Loucy (cell line): ENCODE measurements around the gene IGFBP2.

Experiments
- H2AFZ ChIP-seq: fragments of 200-600 bp; sonication (generic); 2 replicates; pipeline ENCODE4 v1.6.0; 2016; ENCODE audit warnings: antibody characterized with exemption, mild to moderate bottlenecking, low read length, moderate library complexity
- H3F3A ChIP-seq: fragments of 200-600 bp; 2 replicates; pipeline ENCODE4 v1.6.0; 2016; ENCODE audit warnings: antibody characterized with exemption, low read depth, mild to moderate bottlenecking
- H3K27me3 ChIP-seq: fragments of 200-600 bp; sonication (generic); 2 replicates; pipeline ENCODE4 v1.6.1; 2014; ENCODE audit warnings: low read length, mild to moderate bottlenecking; ENCODE audit not compliant: insufficient read depth, poor library complexity, severe bottlenecking
- H3K36me3 ChIP-seq: fragments of 200-600 bp; sonication (generic); 2 replicates; pipeline ENCODE4 v1.6.1; 2016; ENCODE audit warnings: low read length; ENCODE audit not compliant: insufficient read depth
- H3K4me1 ChIP-seq: fragments of 200-600 bp; sonication (generic); 2 replicates; pipeline ENCODE4 v1.5.1; 2014; ENCODE audit warnings: low read length, mild to moderate bottlenecking; ENCODE audit not compliant: insufficient read depth, poor library complexity, severe bottlenecking
- H3K4me2 ChIP-seq: fragments of 200-600 bp; sonication (generic); 2 replicates; pipeline ENCODE4 v1.6.0; 2014; ENCODE audit warnings: antibody characterized with exemption, low read length, low read depth, mild to moderate bottlenecking; ENCODE audit not compliant: poor library complexity, severe bottlenecking
- H3K4me3 ChIP-seq: fragments of 200-600 bp; sonication (generic); 2 replicates; pipeline ENCODE4 v1.5.1; 2014; ENCODE audit warnings: low read length, mild to moderate bottlenecking, mixed read lengths; ENCODE audit not compliant: poor library complexity, severe bottlenecking
- H3K79me2 ChIP-seq: fragments of 200-600 bp; sonication (generic); 2 replicates; pipeline ENCODE4 v1.6.1; 2014; ENCODE audit warnings: low read length; ENCODE audit not compliant: insufficient read depth
- H3K9ac ChIP-seq: fragments of 200-600 bp; sonication (generic); 2 replicates; pipeline ENCODE4 v1.6.0; 2014; ENCODE audit warnings: mild to moderate bottlenecking, low read depth, low read length, moderate library complexity; ENCODE audit not compliant: poor library complexity, severe bottlenecking
- H3K9me2 ChIP-seq: fragments of 200-600 bp; sonication (generic); replicated peaks from 2 replicates; pipeline ENCODE4 v1.6.1; 2016; ENCODE audit warnings: low read depth, low read length, mixed read lengths
- H3K9me3 ChIP-seq: fragments of 200-600 bp; sonication (generic); 2 replicates; pipeline ENCODE4 v1.6.1; 2014; ENCODE audit warnings: mild to moderate bottlenecking, antibody characterized with exemption, low read length, low read depth; ENCODE audit not compliant: insufficient read depth
- H4K20me1 ChIP-seq: fragments of 200-600 bp; sonication (generic); 2 replicates; pipeline ENCODE4 v1.6.0; 2014; ENCODE audit warnings: antibody characterized with exemption, low read length, mild to moderate bottlenecking; ENCODE audit not compliant: insufficient read depth, poor library complexity, severe bottlenecking
- EZH2phosphoT487 ChIP-seq: fragments of 200-600 bp; IDR thresholded peaks from 2 replicates; pipeline ENCODE4 v1.6.1; 2018; ENCODE audit warnings: antibody characterized with exemption, mild to moderate bottlenecking, moderate library complexity, borderline replicate concordance
- TF ChIP-seq, protein P1 (sequence below): fragments of 200-600 bp; sonication (generic); conservative IDR thresholded peaks from 2 replicates; pipeline ENCODE4 v1.5.1; 2014; ENCODE audit warnings: mild to moderate bottlenecking, antibody characterized with exemption, low read length

The IGFBP2 gene

DNA sequence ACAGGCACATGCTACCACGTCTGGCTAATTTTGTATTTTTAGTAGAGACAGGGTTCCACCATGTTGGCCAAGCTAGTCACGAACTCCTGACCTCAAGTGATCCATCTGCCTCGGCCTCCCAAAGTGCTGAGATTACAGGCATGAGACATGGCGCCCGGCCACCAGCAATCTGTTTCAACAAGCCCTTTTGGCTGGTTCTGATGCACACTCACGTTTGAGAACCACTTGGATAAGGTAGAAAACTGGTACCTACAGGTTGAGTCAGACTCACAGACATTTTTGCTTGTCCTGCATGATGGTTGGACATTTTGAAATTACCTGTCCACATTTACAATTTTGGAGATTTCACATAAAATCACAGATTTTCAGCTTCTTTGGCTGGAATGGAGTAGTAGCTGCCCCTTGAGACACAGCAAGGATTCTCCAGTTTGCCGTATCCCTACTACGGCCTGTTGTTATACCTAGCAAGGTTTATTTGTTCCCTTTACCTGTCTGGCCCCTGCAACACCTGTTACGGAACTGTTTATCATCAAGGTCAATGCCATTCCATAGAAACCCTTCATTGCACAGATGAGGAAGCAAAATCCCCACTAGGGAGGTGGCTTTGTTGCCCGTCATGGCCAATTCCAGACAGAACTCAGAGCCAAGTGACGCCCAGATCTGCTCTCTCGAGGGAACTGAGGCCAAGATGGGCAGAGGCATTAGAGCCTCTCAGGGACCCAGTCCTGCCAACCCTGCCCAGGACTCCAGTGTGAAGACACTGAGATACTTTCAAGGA, 31.4 kb upstream of the IGFBP2 start:
- no peak overlapping the region for H3K9ac ChIP-seq
- no peak overlapping the region for H2AFZ ChIP-seq
- TF ChIP-seq EZH2phosphoT487 = no peak
- TF ChIP-seq, protein P1, sequence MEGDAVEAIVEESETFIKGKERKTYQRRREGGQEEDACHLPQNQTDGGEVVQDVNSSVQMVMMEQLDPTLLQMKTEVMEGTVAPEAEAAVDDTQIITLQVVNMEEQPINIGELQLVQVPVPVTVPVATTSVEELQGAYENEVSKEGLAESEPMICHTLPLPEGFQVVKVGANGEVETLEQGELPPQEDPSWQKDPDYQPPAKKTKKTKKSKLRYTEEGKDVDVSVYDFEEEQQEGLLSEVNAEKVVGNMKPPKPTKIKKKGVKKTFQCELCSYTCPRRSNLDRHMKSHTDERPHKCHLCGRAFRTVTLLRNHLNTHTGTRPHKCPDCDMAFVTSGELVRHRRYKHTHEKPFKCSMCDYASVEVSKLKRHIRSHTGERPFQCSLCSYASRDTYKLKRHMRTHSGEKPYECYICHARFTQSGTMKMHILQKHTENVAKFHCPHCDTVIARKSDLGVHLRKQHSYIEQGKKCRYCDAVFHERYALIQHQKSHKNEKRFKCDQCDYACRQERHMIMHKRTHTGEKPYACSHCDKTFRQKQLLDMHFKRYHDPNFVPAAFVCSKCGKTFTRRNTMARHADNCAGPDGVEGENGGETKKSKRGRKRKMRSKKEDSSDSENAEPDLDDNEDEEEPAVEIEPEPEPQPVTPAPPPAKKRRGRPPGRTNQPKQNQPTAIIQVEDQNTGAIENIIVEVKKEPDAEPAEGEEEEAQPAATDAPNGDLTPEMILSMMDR = no peak
- no peaks in the 10 kb centered on the region for H3K9me3 ChIP-seq
- H3K4me1 ChIP-seq = peaks cover 41% of the 10 kb centered on the region
- no peaks in the 10 kb centered on the region for H3K27me3 ChIP-seq
- no peak overlapping the region for H3K4me3 ChIP-seq
- H3K79me2 ChIP-seq = no peaks in the 10 kb centered on the region
- no peaks in the 10 kb centered on the region for H3K9me2 ChIP-seq
- H3K4me2 ChIP-seq = no peak overlapping the region
- H4K20me1 ChIP-seq = no peaks in the 10 kb centered on the region
- H3F3A ChIP-seq = no peaks in the 10 kb centered on the region
- no peaks in the 10 kb centered on the region for H3K36me3 ChIP-seq

DNA sequence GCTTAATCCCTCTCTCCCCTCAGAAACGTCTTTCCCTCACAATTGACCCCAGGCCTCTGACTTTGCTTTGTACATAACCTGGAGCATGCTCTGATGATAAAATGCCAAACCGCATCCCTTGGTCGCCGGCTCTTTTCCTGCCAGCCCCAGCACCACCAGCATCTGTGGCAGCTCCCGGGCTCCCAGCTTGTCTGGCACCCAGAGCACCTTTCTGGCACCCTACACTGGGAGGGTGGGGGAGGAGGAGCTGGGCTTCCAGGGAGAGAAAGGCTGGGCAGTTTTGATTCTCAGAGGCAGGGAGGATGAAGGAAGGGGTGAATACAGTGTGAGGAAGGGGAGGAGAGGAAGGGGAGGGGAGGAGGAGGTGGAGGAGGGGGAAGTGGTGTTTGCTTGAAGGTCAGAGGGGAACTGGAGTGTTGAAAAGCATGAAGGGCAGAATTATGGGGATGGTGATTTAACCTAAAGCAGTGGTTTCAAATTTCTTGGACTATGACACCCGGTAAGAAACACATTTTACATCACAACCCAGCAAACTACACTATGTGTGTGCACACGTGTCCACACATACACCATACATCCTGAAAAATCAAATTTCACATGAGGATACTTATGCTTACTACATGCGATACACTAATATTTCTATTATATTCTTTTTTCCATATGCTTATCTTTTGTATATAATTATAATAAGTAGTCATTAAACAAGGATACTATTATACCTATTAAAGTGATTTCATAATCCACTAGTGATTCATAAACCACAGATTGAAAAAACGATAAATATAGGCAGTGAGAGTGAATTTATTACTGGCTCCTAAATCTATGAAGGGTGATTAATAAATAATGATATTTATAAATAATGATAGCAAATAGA, 30.0 kb upstream of the IGFBP2 start:
- H3K79me2 ChIP-seq = no peaks in the 10 kb centered on the region
- H3K27me3 ChIP-seq = no peaks in the 10 kb centered on the region
- TF ChIP-seq, protein P1 = no peak
- no peak overlapping the region for H3K4me3 ChIP-seq
- H4K20me1 ChIP-seq = no peaks in the 10 kb centered on the region
- no peak overlapping the region for H2AFZ ChIP-seq
- H3K9ac ChIP-seq = no peak overlapping the region
- H3F3A ChIP-seq = no peaks in the 10 kb centered on the region
- H3K4me2 ChIP-seq = peak overlapping the region; percentile 11
- no peaks in the 10 kb centered on the region for H3K36me3 ChIP-seq
- H3K9me2 ChIP-seq = no peaks in the 10 kb centered on the region
- no peaks in the 10 kb centered on the region for H3K9me3 ChIP-seq
- H3K4me1 ChIP-seq = peaks cover 54% of the 10 kb centered on the region

DNA sequence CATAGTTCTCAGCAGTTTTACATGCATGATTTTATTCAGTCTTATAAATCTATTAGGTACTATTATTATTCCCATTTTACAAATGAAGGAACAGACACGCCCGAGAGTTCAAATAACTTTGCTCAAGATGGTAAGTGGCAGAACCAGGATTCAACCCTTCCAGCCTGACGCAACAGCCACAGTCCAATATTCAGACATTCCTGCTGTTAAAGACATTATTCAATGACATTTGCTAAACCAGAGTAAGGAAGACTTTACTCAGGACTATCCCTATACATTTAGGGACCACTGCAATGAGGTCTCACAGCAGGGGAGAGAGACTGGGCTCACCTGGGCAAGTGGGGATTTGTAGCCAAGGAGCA, 29.4 kb upstream of the IGFBP2 start:
- no peaks in the 10 kb centered on the region for H3K79me2 ChIP-seq

More for the DNA sequence above, 29.4 kb upstream of the IGFBP2 start:
- Histone ChIP-seq H3F3A (no peaks in the 10 kb centered on the region), H3K9me3 (no peaks in the 10 kb centered on the region), H3K9me2 (no peaks in the 10 kb centered on the region), H3K4me3 (no peak overlapping the region), H3K4me1 (peaks cover 57% of the 10 kb centered on the region), H3K36me3 (no peaks in the 10 kb centered on the region), H3K9ac (no peak overlapping the region), H4K20me1 (no peaks in the 10 kb centered on the region), H3K27me3 (no peaks in the 10 kb centered on the region), H2AFZ (no peak overlapping the region), H3K4me2 (no peak overlapping the region)
- TF ChIP-seq, protein P1 = no peak
- TF ChIP-seq EZH2phosphoT487 = no peak
